EL (cell line): ENCODE results near the gene PGD.

ENCODE experiments used
- DNase-seq: peaks from one replicate; pipeline ENCODE4 v3.0.0-alpha.2; 2016

Gene PGD

GRCh38 chr1:10398734-10399443 lies at the start of gene PGD:
PGD (plus strand) TSS chr1:10399064; CDS start chr1:10399118, 54 bp downstream.
- DNase-seq = peak; percentile 99

GRCh38 chr1:10353282-10353681 lies 45.6 kb upstream of the PGD start:
- no peak for DNase-seq

- DNase-seq = no peak
Measured at GRCh38 chr1:10353693-10354092, 45.2 kb upstream of the PGD start.

GRCh38 chr1:10360045-10360444 lies 38.8 kb upstream of the PGD start:
- DNase-seq = no peak

- no peak for DNase-seq
Measured at GRCh38 chr1:10361515-10361914, 37.3 kb upstream of the PGD start.

- DNase-seq = no peak
Measured at GRCh38 chr1:10368194-10368593, 30.7 kb upstream of the PGD start.

- no peak for DNase-seq
Measured at GRCh38 chr1:10374442-10374860, 24.4 kb upstream of the PGD start.

GRCh38 chr1:10377365-10378029 lies 21.4 kb upstream of the PGD start:
- DNase-seq = peak; percentile 83

- peak; percentile 62 for DNase-seq
Measured at GRCh38 chr1:10378081-10378841, 20.6 kb upstream of the PGD start.

GRCh38 chr1:10379101-10379620 lies 19.7 kb upstream of the PGD start:
- DNase-seq = no peak

- DNase-seq = no peak
Measured at GRCh38 chr1:10379676-10380075, 19.2 kb upstream of the PGD start.

GRCh38 chr1:10380594-10381275 lies 18.1 kb upstream of the PGD start:
- DNase-seq = peak; percentile 81

GRCh38 chr1:10383630-10384029 lies 15.2 kb upstream of the PGD start:
- no peak for DNase-seq

GRCh38 chr1:10384219-10384618 lies 14.6 kb upstream of the PGD start:
- DNase-seq = no peak

GRCh38 chr1:10386761-10387676 lies 11.8 kb upstream of the PGD start:
- DNase-seq = no peak

GRCh38 chr1:10387677-10388386 lies 11.0 kb upstream of the PGD start:
- DNase-seq = peak; percentile 29

- DNase-seq = no peak
Measured at GRCh38 chr1:10388387-10388715, 10.5 kb upstream of the PGD start.

- DNase-seq = no peak
Measured at GRCh38 chr1:10389271-10389973, 9.4 kb upstream of the PGD start.

GRCh38 chr1:10396870-10397269 lies 2.0 kb upstream of the PGD start:
- DNase-seq = no peak

GRCh38 chr1:10398278-10398733 lies 558 bp upstream of the PGD start:
- DNase-seq = no peak
